NK-92 treated with Interleukin-12 subunit alpha and Interleukin-12 subunit beta, amount 100 ng/mL, for 24 hours (cell line): ENCODE measurements around the gene HPDL.
"Not testable (repeated sequence)": the region's sequence is repeated elsewhere in the genome, so short reads cannot be mapped to it uniquely, and the experiment has no call there.

Source experiments
- DNase-seq: peaks from one replicate; lab custom pipeline; 2025; lab: John Stamatoyannopoulos, UW

Gene HPDL

GRCh38 chr1:45351508-45351907, 24.8 kb downstream of the HPDL start:
- no peak for DNase-seq

DNA sequence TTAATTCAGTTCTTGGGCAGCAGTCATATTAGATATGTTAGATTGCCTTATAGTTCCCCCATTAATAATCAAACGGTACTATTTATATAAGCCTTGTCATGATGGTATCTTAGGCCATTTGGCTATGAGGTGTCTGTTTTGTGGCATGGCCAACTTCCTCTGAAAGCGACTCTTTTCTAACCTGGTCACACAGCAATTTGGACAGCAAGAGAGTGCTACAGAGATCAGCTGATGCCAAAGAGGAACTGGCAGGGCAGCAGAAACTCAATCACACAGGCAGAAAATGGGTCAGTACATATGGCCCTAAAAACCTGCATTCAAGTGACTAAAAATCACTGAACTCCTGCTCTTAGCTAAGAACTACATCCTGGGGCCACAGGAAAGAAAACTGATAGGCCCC, 27.0 kb downstream of the HPDL start:
- DNase-seq, result no peak

DNA sequence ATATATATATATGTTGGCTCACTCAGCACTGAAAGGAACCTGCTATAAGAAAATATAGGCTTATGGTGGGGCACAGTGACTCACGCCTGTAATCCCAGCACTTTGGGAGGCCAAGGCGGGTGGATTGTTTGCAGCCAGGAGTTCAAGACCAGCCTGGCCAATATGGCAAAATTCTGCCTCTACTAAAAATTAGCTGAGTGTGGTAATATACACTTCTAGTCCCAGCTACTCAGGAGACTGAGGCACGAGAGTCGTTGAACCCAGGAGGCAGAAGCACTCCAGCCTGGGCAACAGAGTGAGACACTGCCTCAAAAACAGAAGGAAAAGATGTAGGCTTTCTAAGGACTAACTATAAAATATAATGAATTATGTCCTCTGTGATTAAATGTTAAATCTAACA, 28.1 kb downstream of the HPDL start:
- DNase-seq, result no peak

- DNase-seq, result no peak
Measured at GRCh38 chr1:45355683-45356082, 29.0 kb downstream of the HPDL start.

- DNase-seq, result no peak
Measured at GRCh38 chr1:45356186-45356585, 29.5 kb downstream of the HPDL start.

DNA sequence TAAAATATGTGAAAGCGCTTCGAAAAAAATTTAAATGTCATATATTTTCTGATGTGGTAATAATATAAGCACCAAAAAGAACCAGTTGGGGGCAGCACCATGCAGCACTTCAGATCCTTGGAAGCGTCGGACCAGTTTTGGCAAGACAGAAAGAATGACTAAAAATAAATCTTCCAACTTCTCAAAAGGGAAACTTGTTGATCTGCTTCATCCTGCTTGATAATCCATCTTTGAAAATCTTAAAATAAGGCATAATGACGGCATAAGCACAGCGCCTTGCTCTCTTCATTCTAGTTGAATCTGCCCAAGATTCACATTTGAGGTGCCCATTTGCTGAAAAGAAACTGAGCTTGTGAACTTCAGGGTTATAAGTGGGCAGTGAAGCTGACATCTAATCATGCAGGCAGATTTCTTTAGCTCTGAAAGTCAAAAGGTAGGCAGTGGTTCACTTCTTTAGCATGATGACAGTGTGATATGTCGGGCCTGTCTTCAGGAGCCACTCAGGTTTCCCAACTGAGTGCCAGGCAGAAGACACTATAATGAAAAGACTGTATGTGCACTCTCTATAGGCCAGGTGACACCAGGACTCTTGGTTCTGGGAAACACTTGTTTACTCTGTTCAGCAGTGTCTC, 33.3 kb downstream of the HPDL start:
- no peak for DNase-seq

- DNase-seq, result not testable (repeated sequence)
Measured at GRCh38 chr1:45360981-45361380, 34.3 kb downstream of the HPDL start.

DNA sequence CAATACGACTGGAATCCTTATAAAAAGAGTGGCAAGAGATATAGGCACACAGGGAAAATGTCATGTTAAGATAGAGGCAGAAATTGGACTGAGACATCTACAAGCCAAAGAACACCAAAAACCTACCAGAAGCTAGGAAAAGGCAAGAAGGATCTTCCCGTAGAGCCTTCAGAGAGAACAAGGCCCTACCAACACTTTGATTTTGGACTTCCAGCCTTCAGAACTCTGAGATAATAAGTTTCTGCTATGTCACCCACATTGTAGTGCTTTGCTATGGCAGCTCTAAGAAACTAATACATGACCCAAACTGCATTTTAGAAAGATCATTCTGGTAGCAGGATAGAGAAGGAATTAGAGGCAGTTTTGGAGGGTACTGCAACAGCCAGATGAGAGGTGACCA, 37.6 kb downstream of the HPDL start:
- DNase-seq, result no peak

DNA sequence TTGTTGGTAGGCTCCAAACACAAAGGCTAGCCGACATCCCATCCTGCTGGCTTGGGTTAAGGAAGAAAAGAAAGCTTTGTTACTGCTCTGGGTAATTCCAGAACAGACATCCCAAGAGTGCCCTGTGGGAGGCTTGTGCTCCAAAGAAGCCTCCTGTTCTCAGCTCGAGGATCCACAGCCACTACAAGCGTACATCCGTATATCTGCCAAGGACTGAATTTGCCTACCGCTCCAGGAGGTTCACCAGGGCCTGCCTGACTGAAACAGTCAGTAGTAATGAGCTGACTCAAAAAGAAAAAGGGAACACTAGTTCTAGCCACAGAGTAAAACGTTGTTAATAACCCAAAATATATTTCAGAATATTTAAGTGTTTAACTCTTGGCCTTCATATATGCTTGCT, 38.4 kb downstream of the HPDL start:
- DNase-seq, result no peak

DNA sequence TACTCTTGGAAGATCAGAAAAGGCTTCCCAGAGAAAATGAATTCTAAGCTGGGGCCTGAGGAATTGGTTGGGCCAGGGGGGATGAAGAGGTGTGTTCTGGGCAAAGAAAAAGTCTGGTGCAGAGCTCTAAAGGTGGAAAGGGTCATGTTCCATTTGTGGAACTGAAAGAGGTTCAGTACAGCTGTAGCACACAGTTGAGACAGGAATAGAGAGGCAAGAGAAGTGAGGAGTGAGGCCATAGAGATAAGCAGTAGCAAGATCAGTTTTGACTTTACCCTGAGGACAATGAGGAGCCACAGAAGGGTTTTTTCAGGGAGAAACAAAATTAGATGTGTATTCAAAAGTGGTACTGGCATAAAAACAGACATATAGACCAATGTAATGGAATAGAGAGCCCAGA, 43.9 kb downstream of the HPDL start:
- no peak for DNase-seq

- DNase-seq, result no peak
Measured at GRCh38 chr1:45373573-45373972, 46.9 kb downstream of the HPDL start.

- no peak for DNase-seq
Measured at GRCh38 chr1:45375104-45376090, 48.7 kb downstream of the HPDL start.

GRCh38 chr1:45378184-45378583, 51.5 kb downstream of the HPDL start:
- no peak for DNase-seq
